CD4-positive, CD25-positive, alpha-beta regulatory T cell (primary cell): ENCODE data around the gene SZT2. TPM values are rescaled to one million over a fixed set of nuclear protein-coding genes. Genes with fewer than 3 reads are reported as not detected.

Experiments
- ATAC-seq, 2 donors: fragments of 150-1000 bp; cut with Tn5 transposase; one replicate each; pipeline ENCODE4 v1.10.0; 2021; ENCODE audit warnings: low read depth in 2 of 2, moderate number of reproducible peaks in 2 of 2, moderate library complexity in 1 of 2
- DNase-seq, 3 donors: peaks; one replicate each; pipeline versions ENCODE4 v3.0.0 to v3.0.0-alpha.2; 2012 to 2022; ENCODE audit warnings: mixed read lengths in 1 of 3
- H3K27ac ChIP-seq: one replicate; pipeline ENCODE4 v1.7.0; 2013; ENCODE audit warnings: mild to moderate bottlenecking, low read length; ENCODE audit not compliant: insufficient read depth, poor library complexity, severe bottlenecking
- H3K27me3 ChIP-seq: one replicate; pipeline ENCODE4 v1.7.0; 2013; ENCODE audit warnings: low read length; ENCODE audit not compliant: control insufficient read depth, insufficient read depth
- H3K36me3 ChIP-seq: one replicate; pipeline ENCODE4 v1.7.0; 2013; ENCODE audit warnings: mild to moderate bottlenecking, low read length, moderate library complexity; ENCODE audit not compliant: control insufficient read depth, insufficient read depth
- H3K4me1 ChIP-seq: 2 replicates; pipeline ENCODE4 v1.7.0; 2013; ENCODE audit warnings: mild to moderate bottlenecking, low read length; ENCODE audit not compliant: insufficient read depth, control insufficient read depth, poor library complexity, severe bottlenecking
- H3K4me3 ChIP-seq: one replicate; pipeline ENCODE4 v1.7.0; 2013; ENCODE audit warnings: low read depth, mild to moderate bottlenecking, low read length, moderate library complexity
- H3K9me3 ChIP-seq, 2 experiments: 1 replicate in 1 of 2; 2 replicates in 1 of 2; pipeline ENCODE4 v1.7.0; 2013; ENCODE audit warnings: low read length in 2 of 2, mild to moderate bottlenecking in 1 of 2, moderate library complexity in 1 of 2; ENCODE audit not compliant: control insufficient read depth in 2 of 2
- H3K27ac Mint-ChIP-seq, 3 donors: one replicate each; pipeline ENCODE4 v1.8.0; 2020 to 2022; ENCODE audit warnings: mild to moderate bottlenecking in 3 of 3, mixed read lengths in 3 of 3, moderate library complexity in 2 of 3
- H3K27me3 Mint-ChIP-seq: one replicate; pipeline ENCODE4 v1.8.0; 2022; ENCODE audit warnings: mild to moderate bottlenecking, mixed read lengths
- H3K36me3 Mint-ChIP-seq: one replicate; pipeline ENCODE4 v1.8.0; 2020; ENCODE audit warnings: mixed read lengths
- H3K4me1 Mint-ChIP-seq, 4 donors: one replicate each; pipeline ENCODE4 v1.8.0; 2020 to 2022; ENCODE audit warnings: mixed read lengths in 4 of 4, mild to moderate bottlenecking in 1 of 4
- H3K4me3 Mint-ChIP-seq, 4 donors: one replicate each; pipeline ENCODE4 v1.8.0; 2020 to 2022; ENCODE audit warnings: mild to moderate bottlenecking in 4 of 4, mixed read lengths in 4 of 4, moderate library complexity in 3 of 4
- H3K9me3 Mint-ChIP-seq, 7 donors: one replicate each; pipeline ENCODE4 v1.8.0; 2020 to 2022; ENCODE audit warnings: mixed read lengths in 7 of 7, mild to moderate bottlenecking in 3 of 7, moderate library complexity in 2 of 7
- polyA plus RNA-seq, 4 donors: library from polyadenylated mRNA; unstranded; fragments of 300-500 nt; fragmentation: Illumina TruSeq; gene quantifications; one replicate each; pipeline ENCODE4 v1.2.3, GENCODE V29; 2021
- total RNA-seq: library from RNA; stranded (reverse); gene quantifications from one replicate; pipeline ENCODE4 v1.2.3, GENCODE V29; 2022

SZT2 gene
- total and polyA plus RNA-seq, 5 donors from 2014 or later: 1.5 to 107 (median 3.9) TPM

DNA sequence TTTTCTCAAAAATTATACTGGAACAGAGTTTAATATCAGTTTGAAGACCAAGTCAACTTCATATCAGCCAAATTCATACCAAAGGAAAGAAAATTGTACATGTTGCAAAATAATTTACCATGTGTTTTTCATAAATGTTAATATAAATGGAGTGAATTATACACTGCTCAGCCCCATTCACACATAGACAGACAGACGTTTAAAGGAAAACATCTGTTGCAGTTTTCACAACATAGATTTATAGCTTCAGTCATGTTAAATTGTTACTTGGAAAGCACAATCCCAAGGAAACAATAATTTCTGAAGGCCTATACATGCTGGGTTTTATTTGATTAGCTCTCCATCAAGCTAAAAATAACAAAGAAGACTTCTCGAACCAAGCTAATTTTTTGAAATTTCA is 91.8 kb downstream of the SZT2 start:
- Mint-ChIP-seq H3K27ac (no peak overlapping the region), H3K4me3 (no peak overlapping the region), H3K9me3 (peaks cover 0 to 2% (median 0%) of the 10 kb centered on the region in 7 donors), H3K36me3 (no peaks in the 10 kb centered on the region), H3K27me3 (peaks cover 46% of the 10 kb centered on the region), H3K4me1 (peaks cover 0 to 5% (median 4%) of the 10 kb centered on the region in 4 donors)
- Histone ChIP-seq H3K27me3 (peaks cover 14% of the 10 kb centered on the region), H3K4me1 (no peaks in the 10 kb centered on the region), H3K4me3 (no peak overlapping the region), H3K36me3 (no peaks in the 10 kb centered on the region), H3K9me3 (no peaks in the 10 kb centered on the region), H3K27ac (no peak overlapping the region)
- DNase-seq: no peak
- no peak for ATAC-seq

DNA sequence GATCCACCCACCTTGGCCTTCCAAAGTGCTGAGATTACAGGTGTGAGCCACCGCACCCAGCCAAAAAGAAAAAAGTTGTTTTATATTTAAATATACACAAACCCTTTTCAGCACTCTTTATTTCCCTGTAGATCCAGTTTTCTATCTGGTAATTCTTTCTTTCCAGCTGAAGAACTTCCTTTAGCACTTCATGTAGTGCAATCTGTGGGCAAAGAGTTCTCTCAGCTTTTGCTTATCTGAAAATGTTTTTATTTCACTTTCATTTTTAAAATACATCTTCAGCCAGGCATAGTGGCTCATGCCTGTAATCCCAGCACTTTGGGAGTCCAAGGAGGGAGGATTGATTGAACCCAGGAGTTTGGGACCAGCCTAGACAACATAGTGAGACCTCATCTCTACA is 92.5 kb downstream of the SZT2 start:
- Mint-ChIP-seq H3K27ac (no peak overlapping the region), H3K4me3 (peak overlapping the region in 1 of 4 donors; percentile 21), H3K27me3 (peaks cover 40% of the 10 kb centered on the region), H3K9me3 (peaks cover 0 to 4% (median 2%) of the 10 kb centered on the region in 7 donors), H3K4me1 (peaks cover 0 to 5% (median 4%) of the 10 kb centered on the region in 4 donors), H3K36me3 (no peaks in the 10 kb centered on the region)
- Histone ChIP-seq H3K9me3 (peaks cover 0 to 4% of the 10 kb centered on the region in 2 experiments), H3K36me3 (no peaks in the 10 kb centered on the region), H3K4me1 (no peaks in the 10 kb centered on the region), H3K4me3 (no peak overlapping the region), H3K27ac (no peak overlapping the region), H3K27me3 (peaks cover 8% of the 10 kb centered on the region)
- ATAC-seq (no peak), DNase-seq (peak in 1 of 3 donors; percentile 17)

DNA sequence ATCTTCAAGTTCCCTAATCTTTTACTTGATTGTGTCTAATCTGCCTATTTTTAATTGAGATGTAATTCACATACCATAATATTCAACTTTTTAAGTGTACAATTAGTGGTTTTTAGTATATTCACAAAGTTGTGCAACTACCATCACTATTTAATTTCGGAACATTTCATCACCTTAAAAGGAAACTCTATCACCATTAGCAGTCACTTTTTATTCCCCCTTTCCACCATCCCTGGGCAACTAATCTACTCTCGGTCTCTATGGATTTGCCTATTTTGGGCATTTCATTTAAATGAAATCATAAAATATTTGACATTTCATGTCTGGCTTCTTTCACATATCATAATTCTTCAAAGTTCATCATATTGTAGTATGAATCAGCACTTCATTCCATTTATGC is 94.7 kb downstream of the SZT2 start:
- no peaks in the 10 kb centered on the region for H3K36me3 ChIP-seq
- ATAC-seq (no peak), DNase-seq (no peak)
- no peaks in the 10 kb centered on the region for H3K4me1 ChIP-seq
- peaks cover 8 to 13% of the 10 kb centered on the region in 2 experiments for H3K9me3 ChIP-seq
- Mint-ChIP-seq H3K27ac (peak overlapping the region in 1 of 3 donors; percentile 7), H3K4me1 (peaks cover 0 to 5% (median 1%) of the 10 kb centered on the region in 4 donors), H3K9me3 (peaks cover 0 to 19% (median 12%) of the 10 kb centered on the region in 7 donors), H3K27me3 (peaks cover 34% of the 10 kb centered on the region), H3K36me3 (peaks cover 3% of the 10 kb centered on the region), H3K4me3 (no peak overlapping the region)
- no peaks in the 10 kb centered on the region for H3K27me3 ChIP-seq
- no peak overlapping the region for H3K27ac ChIP-seq
- no peak overlapping the region for H3K4me3 ChIP-seq

DNA sequence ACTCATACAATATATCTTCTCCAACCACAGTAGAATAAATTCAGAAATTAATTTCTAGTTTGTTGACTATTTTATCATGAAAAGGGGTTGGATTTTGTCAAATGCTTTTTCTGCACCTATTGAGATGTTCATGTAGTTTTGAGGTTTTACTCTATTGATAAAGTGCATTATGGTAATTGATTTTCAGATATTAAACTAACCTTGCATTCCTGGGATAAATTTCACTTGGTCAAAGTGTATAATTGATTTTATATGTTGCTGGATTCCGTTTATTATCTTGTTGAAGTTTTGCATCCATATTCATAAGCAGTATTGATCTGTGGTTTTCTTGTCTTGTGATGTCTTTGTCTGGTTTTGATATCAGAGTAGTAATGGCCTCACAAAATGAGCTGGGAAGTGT is 98.5 kb downstream of the SZT2 start:
- Histone ChIP-seq H3K4me3 (no peak overlapping the region), H3K27me3 (peaks cover 1% of the 10 kb centered on the region), H3K9me3 (peaks cover 16 to 26% of the 10 kb centered on the region in 2 experiments), H3K4me1 (no peaks in the 10 kb centered on the region), H3K36me3 (no peaks in the 10 kb centered on the region), H3K27ac (no peak overlapping the region)
- Mint-ChIP-seq H3K4me1 (peaks cover 0 to 5% (median 0%) of the 10 kb centered on the region in 4 donors), H3K27me3 (peaks cover 34% of the 10 kb centered on the region), H3K36me3 (peaks cover 6% of the 10 kb centered on the region), H3K4me3 (no peak overlapping the region), H3K27ac (no peak overlapping the region), H3K9me3 (peaks cover 4 to 35% (median 20%) of the 10 kb centered on the region in 7 donors)
- no peak for DNase-seq
- no peak for ATAC-seq

DNA sequence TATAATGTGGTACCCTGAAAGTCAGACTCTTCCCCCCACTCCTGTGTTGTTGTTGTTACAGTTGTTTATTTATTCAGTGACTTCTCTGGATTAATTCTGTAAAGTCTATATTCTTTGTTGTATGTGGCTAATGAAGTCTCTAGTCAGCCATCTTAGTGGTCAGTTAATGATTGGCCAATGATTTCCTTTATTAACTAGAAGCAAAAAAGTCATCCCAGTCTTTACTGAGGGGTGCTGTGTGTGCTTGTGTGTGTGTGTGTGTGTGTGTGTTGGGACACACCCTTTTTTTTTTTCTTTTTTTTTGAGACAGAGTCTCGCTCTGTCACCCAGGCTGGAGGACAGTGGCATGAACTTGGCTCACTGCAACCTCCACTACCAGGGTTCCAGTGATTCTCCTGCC is 101.4 kb downstream of the SZT2 start:
- no peak overlapping the region for H3K27ac ChIP-seq
- no peak overlapping the region for H3K4me3 Mint-ChIP-seq
- H3K9me3 ChIP-seq: peaks cover 16 to 26% of the 10 kb centered on the region in 2 experiments
- H3K4me1 Mint-ChIP-seq: no peaks in the 10 kb centered on the region
- H3K4me1 ChIP-seq: no peaks in the 10 kb centered on the region
- H3K27ac Mint-ChIP-seq: no peak overlapping the region
- H3K36me3 ChIP-seq: no peaks in the 10 kb centered on the region
- H3K27me3 ChIP-seq: peaks cover 1% of the 10 kb centered on the region
- H3K27me3 Mint-ChIP-seq: peaks cover 26% of the 10 kb centered on the region
- no peak for ATAC-seq
- H3K4me3 ChIP-seq: no peak overlapping the region
- no peak for DNase-seq
- peaks cover 6% of the 10 kb centered on the region for H3K36me3 Mint-ChIP-seq
- H3K9me3 Mint-ChIP-seq: peaks cover 4 to 35% (median 22%) of the 10 kb centered on the region in 7 donors

DNA sequence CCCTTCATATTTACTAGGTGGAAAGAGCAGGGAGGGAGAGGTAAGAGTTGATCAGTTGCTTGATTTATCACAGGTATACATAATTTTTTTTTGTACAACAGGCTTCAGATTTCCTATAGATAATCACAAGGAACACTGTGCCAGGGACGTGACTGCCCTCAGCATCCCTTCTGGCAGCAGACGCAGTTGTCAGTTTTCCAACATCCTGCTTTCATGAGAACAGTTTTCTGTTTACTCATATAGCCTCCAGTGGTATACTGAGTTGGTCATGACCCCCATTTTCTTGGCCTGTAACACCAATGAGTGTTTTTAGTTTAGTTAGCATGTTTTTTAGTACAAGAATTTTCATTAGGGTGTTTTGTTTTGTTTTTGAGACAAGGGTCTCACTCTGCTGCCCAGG is 103.1 kb downstream of the SZT2 start:
- DNase-seq: no peak
- H3K4me1 ChIP-seq: no peaks in the 10 kb centered on the region
- H3K27me3 Mint-ChIP-seq: peaks cover 32% of the 10 kb centered on the region
- no peak overlapping the region for H3K4me3 Mint-ChIP-seq
- no peak for ATAC-seq
- H3K27ac ChIP-seq: no peak overlapping the region
- no peak overlapping the region for H3K27ac Mint-ChIP-seq
- H3K4me1 Mint-ChIP-seq: no peaks in the 10 kb centered on the region
- H3K36me3 ChIP-seq: no peaks in the 10 kb centered on the region
- H3K9me3 Mint-ChIP-seq: peaks cover 4 to 31% (median 15%) of the 10 kb centered on the region in 7 donors
- H3K27me3 ChIP-seq: peaks cover 1% of the 10 kb centered on the region
- H3K9me3 ChIP-seq: peaks cover 15 to 19% of the 10 kb centered on the region in 2 experiments
- H3K4me3 ChIP-seq: no peak overlapping the region
- peaks cover 6% of the 10 kb centered on the region for H3K36me3 Mint-ChIP-seq

DNA sequence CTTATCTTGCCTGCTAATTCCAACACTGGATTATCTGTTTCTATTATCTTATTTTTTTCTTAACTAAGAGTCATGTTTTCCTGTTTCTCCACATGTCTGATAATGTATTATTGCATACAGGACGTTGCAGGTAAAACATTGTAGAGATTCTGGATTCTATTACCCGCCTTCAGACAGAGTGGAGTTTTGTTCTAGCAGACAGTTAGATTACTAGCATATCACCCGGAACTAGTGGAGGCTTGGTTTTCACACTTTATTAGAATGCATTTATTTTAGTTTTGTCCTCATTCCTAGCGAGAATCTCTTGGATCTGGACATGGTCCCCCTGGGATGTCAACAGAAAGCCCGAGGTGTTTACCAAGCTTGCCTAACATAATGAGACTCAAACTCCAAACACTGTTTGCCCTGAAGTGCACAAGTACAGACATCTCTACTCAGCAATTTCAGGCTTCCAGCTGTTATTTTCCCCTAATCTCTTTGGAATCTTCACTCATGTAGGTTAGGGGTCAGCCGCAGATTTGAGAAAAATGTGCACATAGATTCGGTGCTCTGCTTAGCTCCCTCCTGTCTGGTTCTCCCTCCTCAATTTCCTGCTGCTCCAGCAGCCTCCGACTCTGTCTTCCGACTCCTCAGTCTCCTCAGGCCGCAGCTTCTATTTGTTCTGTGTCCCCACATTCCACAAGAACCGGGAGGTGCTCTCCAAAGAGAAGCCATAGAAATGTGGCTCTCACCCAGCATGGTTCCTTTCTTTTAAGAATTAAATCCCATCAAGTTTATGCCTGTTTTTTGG is 104.2 kb downstream of the SZT2 start:
- H3K27ac ChIP-seq: no peak overlapping the region
- H3K9me3 ChIP-seq: peaks cover 8 to 13% of the 10 kb centered on the region in 2 experiments
- DNase-seq (no peak), ATAC-seq (no peak)
- Mint-ChIP-seq H3K9me3 (peaks cover 4 to 21% (median 13%) of the 10 kb centered on the region in 7 donors), H3K27ac (no peak overlapping the region), H3K36me3 (peaks cover 2% of the 10 kb centered on the region), H3K4me3 (no peak overlapping the region), H3K4me1 (no peaks in the 10 kb centered on the region), H3K27me3 (peaks cover 32% of the 10 kb centered on the region)
- H3K27me3 ChIP-seq: peaks cover 1% of the 10 kb centered on the region
- no peaks in the 10 kb centered on the region for H3K36me3 ChIP-seq
- H3K4me3 ChIP-seq: no peak overlapping the region
- H3K4me1 ChIP-seq: no peaks in the 10 kb centered on the region

DNA sequence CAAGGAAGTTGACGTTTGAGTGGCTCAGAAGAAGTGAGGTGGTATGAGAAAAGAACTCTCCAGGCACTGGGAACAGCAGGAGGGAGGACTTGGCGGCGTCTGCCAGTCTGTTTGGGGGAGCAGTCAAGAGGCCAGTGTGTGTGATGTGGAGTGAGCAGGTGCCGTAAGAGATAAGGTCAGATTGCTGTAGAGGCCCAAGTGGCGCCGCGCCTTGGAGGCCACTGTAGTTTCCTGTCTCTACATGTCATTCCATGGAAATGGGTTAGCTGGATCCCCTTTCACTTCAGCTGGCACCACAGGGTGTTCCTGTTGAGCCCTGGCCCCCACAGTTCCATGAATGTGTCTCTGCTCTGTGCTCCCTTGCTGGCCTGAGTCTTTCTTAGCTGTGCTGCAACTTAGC is 105.5 kb downstream of the SZT2 start:
- Mint-ChIP-seq H3K27ac (no peak overlapping the region), H3K27me3 (peaks cover 31% of the 10 kb centered on the region), H3K4me1 (no peaks in the 10 kb centered on the region), H3K9me3 (peaks cover 0 to 10% (median 3%) of the 10 kb centered on the region in 7 donors), H3K4me3 (no peak overlapping the region), H3K36me3 (peaks cover 2% of the 10 kb centered on the region)
- no peak overlapping the region for H3K4me3 ChIP-seq
- H3K9me3 ChIP-seq: peaks cover 8 to 12% of the 10 kb centered on the region in 2 experiments
- no peak overlapping the region for H3K27ac ChIP-seq
- H3K36me3 ChIP-seq: no peaks in the 10 kb centered on the region
- no peak for ATAC-seq
- peaks cover 1% of the 10 kb centered on the region for H3K27me3 ChIP-seq
- no peak for DNase-seq
- no peaks in the 10 kb centered on the region for H3K4me1 ChIP-seq
